ENCODE measurements around the gene TMC1.
"Not testable (repeated sequence)": the region's sequence is repeated elsewhere in the genome, so short reads cannot be mapped to it uniquely, and the experiment has no call there.

Gene TMC1

DNA sequence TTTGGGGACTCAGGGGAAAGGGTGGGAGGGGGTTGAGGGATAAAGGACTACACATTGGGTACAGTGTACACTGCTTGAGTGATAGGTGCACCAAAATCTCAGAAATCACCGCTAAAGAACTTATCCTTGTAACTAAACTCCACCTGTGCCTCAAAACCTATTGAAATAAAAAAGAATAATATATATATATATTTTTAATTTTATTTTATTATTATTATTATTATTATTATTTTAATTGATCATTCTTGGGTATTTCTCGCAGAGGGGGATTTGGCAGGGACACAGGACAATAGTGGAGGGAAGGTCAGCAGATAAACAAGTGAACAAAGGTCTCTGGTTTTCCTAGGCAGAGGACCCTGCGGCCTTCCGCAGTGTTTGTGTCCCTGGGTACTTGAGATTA lies 328.8 kb downstream of the TMC1 start:
- not testable (repeated sequence) for H3K36me3 Mint-ChIP-seq, H3K27me3 Mint-ChIP-seq, H3K27ac Mint-ChIP-seq, H3K4me3 Mint-ChIP-seq, H3K4me1 Mint-ChIP-seq
- H3K9me3 Mint-ChIP-seq: peaks cover 13% of the 10 kb centered on the region

- Mint-ChIP-seq H3K36me3 (no peaks in the 10 kb centered on the region), H3K4me3 (no peak overlapping the region), H3K27ac (no peak overlapping the region), H3K27me3 (no peaks in the 10 kb centered on the region), H3K4me1 (no peaks in the 10 kb centered on the region), H3K9me3 (no peaks in the 10 kb centered on the region)
These were observed 333.9 kb downstream of the TMC1 start for GRCh38 chr9:72855321-72855720.

- Mint-ChIP-seq H3K27ac (no peak overlapping the region), H3K9me3 (no peaks in the 10 kb centered on the region), H3K4me1 (no peaks in the 10 kb centered on the region), H3K36me3 (no peaks in the 10 kb centered on the region), H3K4me3 (no peak overlapping the region), H3K27me3 (no peaks in the 10 kb centered on the region)
These were observed 334.6 kb downstream of the TMC1 start for GRCh38 chr9:72855890-72856523.

DNA sequence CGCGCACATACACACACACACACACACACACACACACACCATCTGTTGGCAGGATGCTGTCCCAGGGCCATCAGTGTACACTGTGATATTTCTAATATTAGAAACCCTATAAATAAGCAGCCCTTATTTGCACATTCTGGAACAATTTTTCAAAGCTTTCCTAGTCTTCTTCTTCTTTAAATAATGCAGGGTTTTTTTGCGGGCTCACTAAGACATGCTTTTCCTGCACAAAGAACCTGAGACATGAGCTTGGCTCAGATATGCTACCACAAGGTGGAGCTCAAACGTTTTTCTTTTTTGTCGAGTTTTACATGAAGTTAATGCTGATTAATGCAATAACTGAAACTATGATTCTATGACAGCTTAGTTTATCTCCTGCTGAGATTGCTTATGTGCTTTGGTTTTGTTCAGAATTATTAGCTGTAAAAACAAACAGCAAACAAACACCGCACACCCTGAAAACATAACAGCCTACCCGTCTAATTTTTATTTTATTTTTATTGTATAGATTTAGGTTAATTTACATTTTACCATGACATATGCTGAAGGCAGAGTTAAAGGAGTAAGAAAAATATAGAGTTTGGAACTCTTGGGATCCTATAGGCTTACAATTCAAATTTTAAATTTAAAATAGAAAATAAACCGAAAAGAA lies 335.7 kb downstream of the TMC1 start:
- Mint-ChIP-seq H3K36me3 (no peaks in the 10 kb centered on the region), H3K27me3 (no peaks in the 10 kb centered on the region), H3K27ac (no peak overlapping the region), H3K9me3 (no peaks in the 10 kb centered on the region), H3K4me1 (no peaks in the 10 kb centered on the region), H3K4me3 (no peak overlapping the region)

GRCh38 chr9:72857624-72857996 lies 336.2 kb downstream of the TMC1 start:
- Mint-ChIP-seq H3K36me3 (no peaks in the 10 kb centered on the region), H3K27me3 (no peaks in the 10 kb centered on the region), H3K4me3 (no peak overlapping the region), H3K4me1 (no peaks in the 10 kb centered on the region), H3K9me3 (no peaks in the 10 kb centered on the region), H3K27ac (no peak overlapping the region)

DNA sequence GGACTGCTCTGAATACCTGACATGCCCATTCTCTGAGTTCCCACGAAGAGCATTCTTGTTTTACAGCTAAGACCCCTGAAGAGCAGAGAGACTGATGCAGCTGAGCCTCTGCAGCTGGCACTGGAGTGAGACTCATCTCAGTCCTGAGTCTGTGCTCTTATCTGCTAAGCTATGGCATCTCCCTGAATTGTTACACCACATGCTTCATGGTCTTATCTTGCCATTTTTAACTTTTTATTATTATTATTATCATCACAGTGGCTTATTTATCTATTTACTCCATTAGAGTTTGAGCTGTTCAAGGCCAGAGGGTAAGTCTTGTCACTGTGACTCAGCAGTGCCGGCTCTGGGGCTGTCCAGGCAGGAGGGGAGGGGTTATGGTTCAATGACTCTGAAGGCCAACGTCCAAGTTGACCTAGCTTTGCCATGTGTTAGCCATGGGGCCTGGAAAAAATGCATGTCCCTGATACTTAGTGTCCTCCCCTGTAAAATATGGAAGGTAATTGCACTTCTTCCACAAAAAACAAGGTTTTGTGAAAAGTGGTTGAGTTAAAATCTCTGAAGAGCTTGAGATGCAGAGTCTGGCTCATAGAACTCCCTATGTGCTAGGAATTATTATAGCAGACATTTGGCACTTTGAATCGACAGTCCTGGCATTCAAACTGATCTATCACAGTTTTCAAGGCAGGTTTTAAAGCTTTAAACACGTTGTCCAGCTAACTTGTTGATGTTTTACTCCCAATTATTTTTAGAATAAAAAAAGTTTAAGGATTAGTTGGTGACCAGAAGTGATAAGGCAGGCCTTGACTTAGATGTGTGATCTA lies 336.9 kb downstream of the TMC1 start:
- Mint-ChIP-seq H3K27me3 (peaks cover 3% of the 10 kb centered on the region), H3K4me3 (no peak overlapping the region), H3K36me3 (no peaks in the 10 kb centered on the region), H3K4me1 (no peaks in the 10 kb centered on the region), H3K27ac (no peak overlapping the region), H3K9me3 (no peaks in the 10 kb centered on the region)

- H3K27ac Mint-ChIP-seq, H3K4me1 Mint-ChIP-seq, H3K36me3 Mint-ChIP-seq, H3K9me3 Mint-ChIP-seq, H3K27me3 Mint-ChIP-seq, H3K4me3 Mint-ChIP-seq: not testable (repeated sequence)
These were observed 341.4 kb downstream of the TMC1 start for GRCh38 chr9:72862788-72863187.

GRCh38 chr9:72863456-72864094 lies 342.2 kb downstream of the TMC1 start:
- H3K4me3 Mint-ChIP-seq: no peak overlapping the region
- no peaks in the 10 kb centered on the region for H3K9me3 Mint-ChIP-seq
- H3K27ac Mint-ChIP-seq: no peak overlapping the region
- H3K36me3 Mint-ChIP-seq: no peaks in the 10 kb centered on the region
- H3K27me3 Mint-ChIP-seq: peaks cover 4% of the 10 kb centered on the region
- H3K4me1 Mint-ChIP-seq: no peaks in the 10 kb centered on the region

GRCh38 chr9:72864327-72864726 lies 342.9 kb downstream of the TMC1 start:
- Mint-ChIP-seq H3K27ac (no peak overlapping the region), H3K27me3 (peaks cover 5% of the 10 kb centered on the region), H3K4me3 (no peak overlapping the region), H3K9me3 (no peaks in the 10 kb centered on the region), H3K36me3 (no peaks in the 10 kb centered on the region), H3K4me1 (no peaks in the 10 kb centered on the region)

DNA sequence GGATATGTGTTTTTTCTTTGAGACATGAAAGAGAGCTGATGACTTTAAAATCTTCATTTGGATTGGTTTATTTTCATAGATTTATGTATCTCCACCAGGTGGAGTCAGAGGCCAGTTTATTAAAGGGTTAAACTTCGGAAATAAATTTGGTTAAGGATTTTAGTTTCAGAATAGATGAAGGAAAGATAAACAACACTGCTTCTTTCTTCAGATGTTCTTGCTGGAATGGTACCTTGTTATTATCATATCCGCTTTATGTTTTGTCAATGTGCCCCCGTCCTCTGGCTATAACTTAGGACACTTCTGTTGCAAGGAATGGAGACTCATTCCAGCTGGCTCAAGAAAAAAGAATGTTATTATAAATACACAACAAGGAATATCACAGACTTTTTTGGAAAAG lies 350.3 kb downstream of the TMC1 start:
- Mint-ChIP-seq H3K9me3 (no peaks in the 10 kb centered on the region), H3K27me3 (peaks cover 11% of the 10 kb centered on the region), H3K4me3 (no peak overlapping the region), H3K4me1 (no peaks in the 10 kb centered on the region), H3K36me3 (no peaks in the 10 kb centered on the region), H3K27ac (no peak overlapping the region)

- Mint-ChIP-seq H3K9me3 (no peaks in the 10 kb centered on the region), H3K4me3 (no peak overlapping the region)
These were observed 351.3 kb downstream of the TMC1 start for GRCh38 chr9:72872718-72873117.

DNA sequence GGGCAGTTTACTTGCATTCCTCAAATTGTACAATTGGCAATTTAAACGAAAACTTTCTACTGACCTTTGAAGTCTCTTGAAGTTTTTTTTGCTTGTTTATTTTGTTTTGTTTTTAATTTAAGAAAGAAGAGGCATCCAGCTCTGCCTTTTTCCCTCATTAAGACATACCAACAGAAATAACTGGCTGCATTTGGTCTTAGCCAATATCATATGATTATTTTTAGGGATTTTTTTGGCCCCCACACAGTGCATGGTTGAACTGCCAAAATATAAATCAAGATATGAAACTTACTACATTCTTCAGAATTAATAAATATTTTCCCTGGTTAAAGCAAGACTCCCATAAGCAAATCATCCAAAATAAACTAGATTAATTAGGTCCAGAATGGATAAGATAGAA lies 352.0 kb downstream of the TMC1 start:
- Mint-ChIP-seq H3K4me1 (no peaks in the 10 kb centered on the region), H3K9me3 (peaks cover 4% of the 10 kb centered on the region), H3K27me3 (peaks cover 10% of the 10 kb centered on the region), H3K4me3 (no peak overlapping the region), H3K27ac (no peak overlapping the region), H3K36me3 (no peaks in the 10 kb centered on the region)

More at GRCh38 chr9:72872718-72873117, 351.3 kb downstream of the TMC1 start:
- Mint-ChIP-seq H3K27ac (no peak overlapping the region), H3K4me1 (no peaks in the 10 kb centered on the region), H3K36me3 (no peaks in the 10 kb centered on the region), H3K27me3 (peaks cover 11% of the 10 kb centered on the region)

DNA sequence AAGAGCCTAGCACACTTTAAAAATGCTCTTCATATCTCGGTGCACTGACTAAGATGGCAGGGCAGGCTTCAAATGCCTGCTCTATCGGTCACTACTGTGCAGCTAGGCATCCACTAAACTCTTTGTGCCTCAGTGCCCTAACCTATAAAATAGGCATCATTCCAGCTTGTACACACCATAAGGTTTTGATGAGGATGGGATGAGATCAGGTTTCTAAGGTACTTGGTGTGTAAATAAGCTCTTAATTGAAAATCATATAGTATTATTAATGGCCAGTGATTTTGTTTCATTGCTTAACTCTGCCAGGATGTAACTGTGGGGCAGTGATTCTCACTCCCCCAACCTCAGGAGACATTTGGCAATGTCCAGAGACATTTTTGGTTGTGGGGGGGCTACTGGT lies 352.9 kb downstream of the TMC1 start:
- Mint-ChIP-seq H3K4me1 (no peaks in the 10 kb centered on the region), H3K27me3 (peaks cover 9% of the 10 kb centered on the region), H3K36me3 (no peaks in the 10 kb centered on the region), H3K9me3 (peaks cover 6% of the 10 kb centered on the region), H3K4me3 (no peak overlapping the region), H3K27ac (no peak overlapping the region)

- Mint-ChIP-seq H3K4me1 (no peaks in the 10 kb centered on the region), H3K9me3 (peaks cover 6% of the 10 kb centered on the region), H3K27me3 (peaks cover 8% of the 10 kb centered on the region), H3K36me3 (no peaks in the 10 kb centered on the region), H3K4me3 (no peak overlapping the region), H3K27ac (no peak overlapping the region)
These were observed 353.8 kb downstream of the TMC1 start for GRCh38 chr9:72875221-72875620.

DNA sequence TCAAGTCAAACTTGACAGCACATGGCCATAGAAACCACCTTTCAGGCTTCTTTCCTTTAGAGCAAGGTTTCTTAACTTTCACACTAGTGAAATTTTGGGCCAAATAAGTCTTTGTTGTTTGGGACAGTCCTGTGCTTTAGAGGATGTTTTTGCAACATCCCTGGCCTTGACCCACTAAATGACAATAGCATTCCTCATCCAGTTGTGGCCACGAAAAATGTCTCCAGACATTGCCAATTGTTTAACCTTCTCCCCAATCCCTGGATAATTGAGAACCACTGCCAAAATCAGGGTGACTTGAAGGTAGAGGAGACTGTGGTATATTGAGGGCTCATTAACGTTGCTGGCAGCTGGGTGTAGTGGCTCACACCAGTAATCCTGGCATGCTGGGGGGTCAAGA lies 359.4 kb downstream of the TMC1 start:
- Mint-ChIP-seq H3K36me3 (no peaks in the 10 kb centered on the region), H3K9me3 (peaks cover 6% of the 10 kb centered on the region)

More for the DNA sequence above, 359.4 kb downstream of the TMC1 start:
- H3K4me1 Mint-ChIP-seq: no peaks in the 10 kb centered on the region
- no peak overlapping the region for H3K4me3 Mint-ChIP-seq
- no peaks in the 10 kb centered on the region for H3K27me3 Mint-ChIP-seq
- H3K27ac Mint-ChIP-seq: no peak overlapping the region
